ENCODE measurements around the gene SMAD3. TPM values are rescaled to one million over a fixed set of nuclear protein-coding genes. Genes with fewer than 3 reads are reported as not detected.

SMAD3 gene
- total and polyA plus RNA-seq, 2 of the 4 experiments (the other 2 are of a cell fraction), result 71.0 to 177 TPM

DNA sequence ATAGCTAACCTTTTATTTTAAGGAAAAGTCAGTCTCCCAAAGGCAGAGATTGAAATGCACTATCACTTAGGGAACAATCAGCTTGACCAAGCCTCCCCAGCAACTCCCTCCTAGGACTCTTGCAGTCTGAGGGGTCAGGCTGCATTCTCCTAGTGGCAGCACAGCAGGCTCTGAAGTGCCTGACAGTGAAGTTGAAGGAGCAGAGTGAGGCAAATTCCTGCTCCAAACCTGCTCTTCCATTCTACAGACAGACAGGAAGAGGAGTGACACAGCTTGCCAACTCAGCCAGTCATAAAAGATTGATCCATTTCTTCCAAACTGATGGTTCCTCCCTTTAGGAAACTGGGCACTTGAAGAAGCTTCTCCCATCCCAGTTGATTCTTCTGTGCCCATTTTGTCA lies 43.9 kb upstream of the SMAD3 start:
- no peak for ATAC-seq (ENCODE audit: low read depth)
- no TSS peak for BruUV-seq (replicated peaks)
- in situ Hi-C loops (cut with MboI; ENCODE audit: low sequenced_read_pairs), result no loop called here

More for the DNA sequence above, 43.9 kb upstream of the SMAD3 start:
- H4K91ac ChIP-seq (ENCODE audit: insufficient read depth, low read depth, low read length), result peak overlapping the region; percentile 64; the same call in 1 of the 2 replicates
- peak overlapping the region; percentile 50; the same call in 1 of the 2 replicates for H2AK5ac ChIP-seq (ENCODE audit: low read depth, low read length)
- no peaks in the 10 kb centered on the region for H3K27me3 ChIP-seq (ENCODE audit: control insufficient read depth, insufficient read depth, low read length)
- H3K9me1 ChIP-seq (ENCODE audit: insufficient read depth, low read length), result peaks cover 17% of the 10 kb centered on the region
- DNase-seq, result no peak
- H2BK15ac ChIP-seq (ENCODE audit: low read depth, low read length), result peak overlapping the region; percentile 25; the same call in 1 of the 3 replicates
- peak overlapping the region; percentile 16 for H3K14ac ChIP-seq (replicated peaks; ENCODE audit: low read depth, low read length)
- H3K36me3 ChIP-seq (ENCODE audit: control insufficient read depth, insufficient read depth, low read length), result no peaks in the 10 kb centered on the region
- dilution Hi-C loops (cut with HindIII; ENCODE audit: low sequenced_read_pairs, unreplicated experiment), result no loop called here
- peaks cover 0 to 18% of the 10 kb centered on the region in 2 experiments; a peak in 2 of 4 replicates for H3K79me1 ChIP-seq (ENCODE audit: low read depth in 1 of 2, low read length in 2 of 2)
- H3K4ac ChIP-seq (ENCODE audit: low read depth, low read length), result peak overlapping the region; percentile 41
- H4K20me1 ChIP-seq (ENCODE audit: insufficient read depth, low read length), result no peaks in the 10 kb centered on the region; the same call in 1 of the 2 replicates
- no peak overlapping the region for H3K27ac ChIP-seq (ENCODE audit: insufficient read depth, low read length)
- no peak overlapping the region for H2BK5ac ChIP-seq (ENCODE audit: low read depth, low read length, poor library complexity, severe bottlenecking)
- CTCF ChIA-PET, result no interaction called here
- H3K9me3 ChIP-seq (ENCODE audit: control insufficient read depth, insufficient read depth, low read length), result no peaks in the 10 kb centered on the region
- POLR2A ChIA-PET (ENCODE audit: unreplicated experiment), result no interaction called here
- TF ChIP-seq POLR2A (IDR thresholded peaks at IDR 0.05; ENCODE audit: low read depth, low read length), result no peak
- TF ChIP-seq CEBPB (IDR thresholded peaks at IDR 0.05; ENCODE audit: low read depth, low read length), result no peak
- no peak for TF ChIP-seq CTCF (conservative IDR thresholded peaks at IDR 0.05; ENCODE audit: low read depth, low read length)
- no peak for TF ChIP-seq ELK1 (IDR thresholded peaks at IDR 0.05; ENCODE audit: borderline replicate concordance, low read depth, low read length)
- TF ChIP-seq, protein P1, sequence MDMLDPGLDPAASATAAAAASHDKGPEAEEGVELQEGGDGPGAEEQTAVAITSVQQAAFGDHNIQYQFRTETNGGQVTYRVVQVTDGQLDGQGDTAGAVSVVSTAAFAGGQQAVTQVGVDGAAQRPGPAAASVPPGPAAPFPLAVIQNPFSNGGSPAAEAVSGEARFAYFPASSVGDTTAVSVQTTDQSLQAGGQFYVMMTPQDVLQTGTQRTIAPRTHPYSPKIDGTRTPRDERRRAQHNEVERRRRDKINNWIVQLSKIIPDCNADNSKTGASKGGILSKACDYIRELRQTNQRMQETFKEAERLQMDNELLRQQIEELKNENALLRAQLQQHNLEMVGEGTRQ (IDR thresholded peaks at IDR 0.05; ENCODE audit: low read depth, low read length), result no peak
- no peak for TF ChIP-seq MAFK (IDR thresholded peaks at IDR 0.05; ENCODE audit: low read depth, low read length)
- no peak for TF ChIP-seq RAD21 (IDR thresholded peaks at IDR 0.05; ENCODE audit: low read length)
- TF ChIP-seq MXI1 (IDR thresholded peaks at IDR 0.05; ENCODE audit: borderline replicate concordance, low read depth, low read length), result no peak
- no peak for TF ChIP-seq NFE2L2 (IDR thresholded peaks at IDR 0.05; ENCODE audit: low read depth, low read length)
- no peak for TF ChIP-seq BHLHE40 (IDR thresholded peaks at IDR 0.05; ENCODE audit: low read depth, low read length)
- no peak for TF ChIP-seq SMC3 (IDR thresholded peaks at IDR 0.05; ENCODE audit: low read depth, low read length)
- TF ChIP-seq RCOR1 (IDR thresholded peaks at IDR 0.05; ENCODE audit: insufficient replicate concordance, low read length), result no peak
- no peak for TF ChIP-seq RFX5 (IDR thresholded peaks at IDR 0.05; ENCODE audit: low read depth, low read length)
- TF ChIP-seq CHD1 (IDR thresholded peaks at IDR 0.05; ENCODE audit: low read depth, low read length), result no peak
- no peak for TF ChIP-seq FOS (IDR thresholded peaks at IDR 0.05; ENCODE audit: low read depth, low read length)
- no peak for TF ChIP-seq MAZ (IDR thresholded peaks at IDR 0.05; ENCODE audit: borderline replicate concordance, low read depth, low read length)
- H3K4me3 ChIP-seq (ENCODE audit: insufficient read depth, low read depth, low read length), result no peak overlapping the region
- no peak overlapping the region for H3K56ac ChIP-seq (ENCODE audit: extremely low read depth, insufficient read depth, low read length)
- peak overlapping the region; percentile 43; the same call in 1 of the 2 replicates for H2BK20ac ChIP-seq (ENCODE audit: low read depth, low read length)
- peaks cover 22% of the 10 kb centered on the region for H3K4me1 ChIP-seq (ENCODE audit: control insufficient read depth, insufficient read depth, low read length)
- H4K5ac ChIP-seq (ENCODE audit: low read depth, low read length), result no peak overlapping the region
- H3K4me2 ChIP-seq (ENCODE audit: low read depth, low read length), result no peak overlapping the region
- no peak overlapping the region for H3K9ac ChIP-seq (ENCODE audit: low read depth, low read length)
- intact Hi-C loops (cut with micrococcal nuclease), result no loop called here
- no peak overlapping the region for H3K18ac ChIP-seq (ENCODE audit: low read depth, low read length)
- H3K23ac ChIP-seq (ENCODE audit: low read depth, low read length), result 0 out of 2 replicates have a peak overlapping the region, but pooled peaks have one; percentile 0
- peak overlapping the region; percentile 68 for H2BK120ac ChIP-seq (ENCODE audit: low read depth, low read length)
- no peak overlapping the region for H2AK9ac ChIP-seq (replicated peaks; ENCODE audit: low read depth, low read length, poor library complexity)
- H2AFZ ChIP-seq (replicated peaks; ENCODE audit: low read length, poor library complexity), result no peak overlapping the region
- peak overlapping the region in 1 of 2 experiments; percentile 56; a peak in 2 of 4 replicates for H4K8ac ChIP-seq (ENCODE audit: low read depth in 2 of 2, low read length in 2 of 2)
